Small intestine (tissue), 7 donors: ENCODE measurements around the gene JOSD1. TPM values are rescaled to one million over a fixed set of nuclear protein-coding genes. Genes with fewer than 3 reads are reported as not detected.

Experiments used
- DNase-seq, 2 donors: peaks; one replicate each; pipeline versions ENCODE4 v3.0.0 to v3.0.0-alpha.2; 2013
- FAIRE-seq: peaks from 2 replicates; lab custom pipeline; 2012; peaks lifted over from hg19 to GRCh38; lab: Jason Lieb, UNC
- H3K27ac ChIP-seq, 3 donors: one replicate each; pipeline ENCODE4 v1.5.1; 2013; ENCODE audit warnings: low read length in 2 of 3, mild to moderate bottlenecking in 2 of 3, control low read depth in 1 of 3, inconsistent platforms in 1 of 3, low read depth in 1 of 3, moderate library complexity in 1 of 3
- H3K27me3 ChIP-seq, 3 donors: one replicate each; pipeline ENCODE4 v1.6.1; 2013; ENCODE audit warnings: low read length in 3 of 3, inconsistent platforms in 1 of 3; ENCODE audit not compliant: control insufficient read depth in 3 of 3, insufficient read depth in 3 of 3
- H3K36me3 ChIP-seq, 3 donors: one replicate each; pipeline ENCODE4 v1.6.1; 2013; ENCODE audit warnings: low read length in 3 of 3, inconsistent platforms in 1 of 3, low read depth in 1 of 3, mild to moderate bottlenecking in 1 of 3, moderate library complexity in 1 of 3; ENCODE audit not compliant: control insufficient read depth in 3 of 3, insufficient read depth in 2 of 3
- H3K4me1 ChIP-seq, 3 donors: one replicate each; pipeline ENCODE4 v1.6.1; 2013; ENCODE audit warnings: low read length in 2 of 3, inconsistent platforms in 1 of 3, low read depth in 1 of 3, mild to moderate bottlenecking in 1 of 3, moderate library complexity in 1 of 3; ENCODE audit not compliant: control insufficient read depth in 3 of 3, insufficient read depth in 2 of 3
- H3K4me3 ChIP-seq, 3 donors: one replicate each; pipeline ENCODE4 v1.5.1; 2013; ENCODE audit warnings: low read length in 3 of 3, control low read depth in 1 of 3, inconsistent platforms in 1 of 3, low read depth in 1 of 3, mild to moderate bottlenecking in 1 of 3, moderate library complexity in 1 of 3
- H3K9me3 ChIP-seq, 2 donors: one replicate each; pipeline ENCODE4 v1.6.1; 2013; ENCODE audit warnings: low read depth in 1 of 2, low read length in 1 of 2; ENCODE audit not compliant: control insufficient read depth in 2 of 2, insufficient read depth in 1 of 2
- WGBS, 3 donors: extraction: QIAGEN DNeasy Blood & Tissue Kit; methylation state at CpG; one replicate each; pipeline ENCODE4 v1.1.7; 2013; 5-methylcytosine and 5-hydroxymethylcytosine counted together
- polyA plus RNA-seq, 4 donors: library from polyadenylated mRNA; stranded (reverse) in 3 of 4; unstranded in 1 of 4; fragments of 200-250 nt in 3 of 4; fragments of 120-200 nt in 1 of 4; gene quantifications; one replicate each; pipeline versions ENCODE4 v1.2.1 to v1.2.3, GENCODE V29; 2013
- donor health status: healthy with polysubstance abuse.
- donor health status: control.
- donor health status: control.
- donor health status: Bipolar disorder and iron deficiency.
- donor health status: healthy.

The JOSD1 gene
- polyA plus RNA-seq, 4 donors, result 34.6 to 90.5 (median 56.4) TPM

DNA sequence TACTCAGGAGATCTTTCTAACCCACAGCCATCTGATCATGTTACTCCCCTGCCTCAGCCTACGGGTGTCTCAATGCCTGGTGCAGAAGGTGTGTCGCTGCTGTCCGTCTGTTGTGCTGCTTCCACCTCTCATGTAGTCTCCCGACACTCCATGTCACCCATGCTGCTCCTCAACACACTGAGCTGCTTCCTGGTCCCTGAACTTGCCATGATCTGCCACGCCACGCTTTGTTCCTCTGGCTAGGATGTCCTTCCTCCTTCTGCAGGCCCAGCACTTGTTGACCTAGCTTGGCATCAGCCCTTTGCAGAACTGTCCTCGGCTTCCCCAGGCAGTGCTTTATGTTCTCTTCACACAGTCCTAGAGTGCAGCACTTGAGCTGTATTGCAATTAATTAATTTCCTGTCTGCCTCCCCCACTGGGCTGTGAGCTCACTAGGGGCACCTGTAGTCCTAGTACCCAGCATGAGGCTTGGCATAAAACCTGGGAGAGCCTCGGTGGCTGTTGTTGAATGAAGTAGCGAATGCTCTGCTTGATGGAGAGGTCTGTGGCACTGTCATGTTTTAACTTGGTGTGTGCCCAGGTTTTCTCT, 14.5 kb upstream of the JOSD1 start:
- H3K36me3 ChIP-seq, result peaks cover 0 to 60% (median 17%) of the 10 kb centered on the region in 3 donors
- no peaks in the 10 kb centered on the region for H3K9me3 ChIP-seq
- H3K27ac ChIP-seq, result no peak overlapping the region
- H3K4me1 ChIP-seq, result peaks cover 0 to 4% (median 0%) of the 10 kb centered on the region in 3 donors
- no peak overlapping the region for H3K4me3 ChIP-seq
- H3K27me3 ChIP-seq, result no peaks in the 10 kb centered on the region
- no peak for DNase-seq
- no peak for FAIRE-seq
- WGBS, 3 donors, result 86 to 89% (median 89%) methylated on average over 9 of the region's 9 CpGs

GRCh38 chr22:38713921-38714320, 13.2 kb upstream of the JOSD1 start:
- WGBS, 3 donors, result 87 to 94% (median 93%) methylated on average over 8 of the region's 8 CpGs
- FAIRE-seq (no peak), DNase-seq (no peak)

DNA sequence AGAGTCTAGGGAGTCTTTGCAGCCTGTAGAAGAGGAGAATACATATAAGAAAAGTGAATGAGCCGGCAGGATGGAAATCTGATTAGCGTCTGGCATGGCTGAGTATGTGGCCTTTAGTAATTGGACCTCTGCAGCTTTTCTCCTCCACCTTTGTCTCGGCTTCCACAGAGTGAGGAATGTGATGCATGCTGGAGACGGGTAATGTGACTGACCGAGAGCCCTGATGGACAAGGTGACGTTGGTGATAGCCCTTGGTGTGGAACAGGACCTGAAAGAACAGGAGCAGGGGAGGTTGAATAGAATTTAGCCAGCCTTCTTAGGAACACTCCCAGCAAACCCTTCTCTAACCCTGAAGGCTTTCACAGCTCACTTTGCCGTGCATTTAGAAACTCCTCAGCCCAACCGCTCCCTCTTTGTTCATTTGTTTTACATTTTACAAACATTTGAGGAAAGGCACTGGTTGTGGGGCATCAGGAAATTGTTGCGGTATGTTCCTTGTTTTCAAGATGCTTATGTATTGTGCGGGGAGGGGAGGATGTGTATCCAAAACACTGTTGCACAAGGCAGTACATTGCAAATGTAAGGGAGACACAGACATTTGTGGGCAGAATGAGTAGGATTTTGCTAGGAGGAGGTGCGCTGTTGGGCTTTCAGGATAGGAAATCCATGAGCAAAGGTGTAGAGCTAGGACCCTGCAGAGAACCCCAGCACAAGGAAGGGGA, 11.9 kb upstream of the JOSD1 start:
- DNase-seq, result no peak
- Histone ChIP-seq H3K27ac (no peak overlapping the region), H3K4me1 (peaks cover 5 to 10% (median 5%) of the 10 kb centered on the region in 3 donors), H3K36me3 (peaks cover 0 to 60% (median 22%) of the 10 kb centered on the region in 3 donors), H3K9me3 (no peaks in the 10 kb centered on the region), H3K4me3 (no peak overlapping the region), H3K27me3 (no peaks in the 10 kb centered on the region)
- no peak for FAIRE-seq
- WGBS, 3 donors, result 87 to 93% (median 91%) methylated on average over 11 of the region's 11 CpGs

More at GRCh38 chr22:38713921-38714320, 13.2 kb upstream of the JOSD1 start:
- peaks cover 0 to 4% (median 0%) of the 10 kb centered on the region in 3 donors for H3K4me1 ChIP-seq
- no peak overlapping the region for H3K27ac ChIP-seq
- no peaks in the 10 kb centered on the region for H3K9me3 ChIP-seq
- peaks cover 0 to 59% (median 22%) of the 10 kb centered on the region in 3 donors for H3K36me3 ChIP-seq
- H3K4me3 ChIP-seq, result no peak overlapping the region
- no peaks in the 10 kb centered on the region for H3K27me3 ChIP-seq

- no peak overlapping the region for H3K4me3 ChIP-seq
- H3K36me3 ChIP-seq, result peaks cover 0 to 43% (median 9%) of the 10 kb centered on the region in 3 donors
- no peak overlapping the region for H3K27ac ChIP-seq
- H3K27me3 ChIP-seq, result no peaks in the 10 kb centered on the region
- no peak for FAIRE-seq
- no peaks in the 10 kb centered on the region for H3K9me3 ChIP-seq
- 65 to 76% (median 74%) methylated on average over 3 of the region's 3 CpGs for WGBS, 3 donors
- no peak for DNase-seq
- H3K4me1 ChIP-seq, result peaks cover 5 to 18% (median 5%) of the 10 kb centered on the region in 3 donors
These were observed 10.1 kb upstream of the JOSD1 start for GRCh38 chr22:38710866-38711265.

DNA sequence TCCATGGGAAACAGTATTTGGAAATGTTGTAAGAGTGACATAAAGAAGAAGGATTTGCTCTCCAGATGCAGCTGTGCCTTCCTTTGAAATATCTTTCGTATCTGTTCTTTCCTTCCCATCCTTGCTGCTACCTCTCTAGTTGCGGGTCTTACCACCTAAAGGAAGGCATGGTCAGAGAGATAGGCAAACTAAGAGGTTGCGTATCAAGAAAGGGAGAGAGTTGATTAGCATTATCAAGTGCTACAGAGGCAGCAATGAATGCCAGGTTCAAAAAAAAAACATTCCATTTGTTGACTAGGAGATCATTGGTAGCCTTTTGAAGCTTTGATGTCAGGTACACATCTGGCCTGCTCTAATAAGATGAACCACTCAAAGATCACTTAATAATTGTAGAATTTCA, 9.6 kb upstream of the JOSD1 start:
- WGBS, 3 donors, result 88 to 98% (median 90%) methylated on average over 3 of the region's 3 CpGs
- no peaks in the 10 kb centered on the region for H3K9me3 ChIP-seq
- DNase-seq (no peak), FAIRE-seq (no peak)
- no peaks in the 10 kb centered on the region for H3K27me3 ChIP-seq
- H3K36me3 ChIP-seq, result peaks cover 0 to 37% (median 9%) of the 10 kb centered on the region in 3 donors
- peaks cover 5 to 18% (median 5%) of the 10 kb centered on the region in 3 donors for H3K4me1 ChIP-seq
- H3K27ac ChIP-seq, result no peak overlapping the region
- no peak overlapping the region for H3K4me3 ChIP-seq

DNA sequence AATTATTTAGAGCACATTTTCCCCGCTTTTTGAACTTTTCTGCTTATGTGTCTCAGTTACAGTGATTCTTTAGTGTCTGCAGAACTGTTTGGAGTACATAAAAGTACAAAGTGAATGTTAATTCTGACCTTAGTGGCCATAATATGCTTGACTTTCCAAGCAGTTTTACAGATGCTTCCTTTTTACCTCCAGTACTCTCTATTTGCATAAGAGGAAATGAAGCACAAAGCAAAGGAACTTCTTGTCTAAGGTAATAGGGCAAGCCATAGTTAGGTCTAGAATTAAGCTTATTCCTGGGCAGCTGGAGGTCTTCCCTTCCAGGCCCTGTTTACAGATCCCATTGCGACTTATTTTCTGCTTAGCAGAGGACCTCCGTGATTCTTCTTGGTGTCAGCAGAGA, 8.6 kb upstream of the JOSD1 start:
- Histone ChIP-seq H3K9me3 (no peaks in the 10 kb centered on the region), H3K36me3 (peaks cover 0 to 33% (median 9%) of the 10 kb centered on the region in 3 donors), H3K4me1 (peaks cover 5 to 26% (median 10%) of the 10 kb centered on the region in 3 donors), H3K4me3 (no peak overlapping the region), H3K27ac (no peak overlapping the region), H3K27me3 (no peaks in the 10 kb centered on the region)
- FAIRE-seq, result no peak
- WGBS, 3 donors, result 83 to 90% (median 84%) methylated on average over 3 of the region's 3 CpGs
- no peak for DNase-seq

- no peaks in the 10 kb centered on the region for H3K9me3 ChIP-seq
- FAIRE-seq (no peak), DNase-seq (no peak)
- peaks cover 5 to 29% (median 10%) of the 10 kb centered on the region in 3 donors for H3K4me1 ChIP-seq
- peak overlapping the region in 2 of 3 donors; percentile 11 to 22 for H3K4me3 ChIP-seq
- peaks cover 0 to 27% (median 8%) of the 10 kb centered on the region in 3 donors for H3K36me3 ChIP-seq
- 68 to 76% (median 74%) methylated on average over 3 of the region's 3 CpGs for WGBS, 3 donors
- no peaks in the 10 kb centered on the region for H3K27me3 ChIP-seq
- H3K27ac ChIP-seq, result peak overlapping the region in 2 of 3 donors; percentile 12 to 95
These were observed 7.2 kb upstream of the JOSD1 start for GRCh38 chr22:38707984-38708383.

DNA sequence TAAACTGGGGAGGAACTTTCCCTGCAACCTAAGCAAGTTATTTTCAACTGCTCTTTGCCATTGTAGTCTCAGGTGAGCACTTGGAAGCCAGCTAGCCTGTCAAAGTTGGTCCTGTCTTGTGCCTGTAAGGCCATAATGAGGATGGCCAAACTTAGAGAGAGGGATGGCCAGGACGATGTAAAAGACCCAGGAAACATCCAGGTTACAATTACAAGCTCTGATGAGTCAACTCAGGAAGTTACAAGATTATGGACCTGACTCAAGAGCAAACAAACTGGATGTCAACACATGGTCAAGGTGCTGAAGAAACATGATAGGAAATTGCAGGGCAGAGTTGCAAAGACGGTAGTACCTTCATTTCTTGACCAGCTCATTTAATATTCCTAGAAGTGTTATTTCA, 6.6 kb upstream of the JOSD1 start:
- WGBS, 3 donors, result 5 to 29% (median 13%) methylated on average over 2 of the region's 2 CpGs

More for the DNA sequence above, 6.6 kb upstream of the JOSD1 start:
- peaks cover 0 to 21% (median 5%) of the 10 kb centered on the region in 3 donors for H3K36me3 ChIP-seq
- H3K4me3 ChIP-seq, result peak overlapping the region in 2 of 3 donors; percentile 92 to 96
- peak overlapping the region; percentile 47 to 95 (median 81) for H3K27ac ChIP-seq
- no peaks in the 10 kb centered on the region for H3K27me3 ChIP-seq
- FAIRE-seq (no peak), DNase-seq (peak; percentile 83 to 88)
- no peaks in the 10 kb centered on the region for H3K9me3 ChIP-seq
- H3K4me1 ChIP-seq, result peaks cover 5 to 33% (median 10%) of the 10 kb centered on the region in 3 donors
